Erythroblast (primary cell): ENCODE results near the gene PPP2R3A.
"Not testable (repeated sequence)": the region's sequence is repeated elsewhere in the genome, so short reads cannot be mapped to it uniquely, and the experiment has no call there.

Experiments used
- GATA1 ChIP-seq: IDR thresholded peaks from 2 replicates; pipeline ENCODE4 v1.6.1; 2011; ENCODE audit warnings: low read depth, mild to moderate bottlenecking, control low read depth, low read length, moderate library complexity
- POLR2A ChIP-seq: IDR thresholded peaks from 2 replicates; pipeline ENCODE4 v1.6.1; 2011; ENCODE audit warnings: mild to moderate bottlenecking, low read length

DNA sequence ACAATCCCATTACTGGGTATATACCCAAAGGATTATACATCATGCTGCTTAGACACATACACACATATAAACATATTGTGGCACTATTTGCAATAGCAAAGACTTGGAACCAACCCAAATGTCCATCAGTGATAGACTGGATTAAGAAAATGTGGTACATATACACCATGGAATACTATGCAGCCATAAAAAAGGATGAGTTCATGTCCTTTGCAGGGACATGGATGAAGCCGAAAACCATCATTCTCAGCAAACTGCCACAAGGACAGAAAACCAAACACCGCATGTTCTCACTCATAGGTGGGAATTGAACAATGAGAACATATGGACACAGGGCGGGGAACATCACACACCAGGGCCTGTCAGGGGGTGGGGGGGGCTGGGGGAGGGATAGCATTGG is 166.1 kb downstream of the PPP2R3A start:
- not testable (repeated sequence) for TF ChIP-seq POLR2A, GATA1
